Right forelimb (tissue), 1 donor: ENCODE measurements around the gene KCNMA1.

Experiments
- DNase-seq: peaks from one replicate; pipeline ENCODE4 v3.0.0-alpha.2; 2018

The KCNMA1 gene

DNA sequence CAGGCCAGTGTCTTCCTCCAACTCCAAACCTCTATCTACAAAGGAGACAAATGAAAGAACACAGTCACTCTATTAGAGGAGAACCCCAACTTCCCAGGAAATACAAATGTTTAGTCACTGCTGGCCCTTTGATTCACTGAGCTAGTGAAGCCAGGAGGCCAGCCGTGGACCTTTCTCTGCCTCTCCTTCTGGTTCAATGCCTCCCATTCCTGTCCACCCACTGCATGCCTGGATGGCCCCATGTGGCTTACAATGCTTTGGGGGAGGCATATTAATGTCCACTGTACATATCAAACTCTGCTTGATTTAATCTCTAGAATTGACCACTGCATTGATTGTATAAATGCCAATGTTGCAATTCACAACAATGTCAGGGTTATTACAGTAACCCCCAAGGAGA lies 687.3 kb downstream of the KCNMA1 start:
- no peak for DNase-seq

DNA sequence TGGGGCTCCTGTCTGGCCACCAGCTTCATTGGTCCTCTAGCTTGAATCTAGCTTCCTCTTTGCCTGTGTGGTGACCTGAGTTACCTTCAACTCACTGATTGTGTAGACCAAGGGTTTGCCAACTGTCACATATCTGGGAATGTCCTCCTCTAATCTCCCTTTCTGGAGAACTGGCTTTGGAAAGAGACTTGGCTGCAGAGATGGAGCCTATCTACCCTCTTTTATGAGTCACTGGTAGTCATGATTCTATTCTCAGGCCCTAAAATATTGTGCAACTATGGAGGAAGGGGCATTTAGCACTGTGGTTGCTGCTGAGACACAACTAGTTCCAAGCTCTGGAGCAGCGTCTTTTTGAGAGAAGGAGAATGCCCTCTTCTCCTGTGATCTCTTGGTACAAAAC lies 691.3 kb downstream of the KCNMA1 start:
- DNase-seq: no peak

DNA sequence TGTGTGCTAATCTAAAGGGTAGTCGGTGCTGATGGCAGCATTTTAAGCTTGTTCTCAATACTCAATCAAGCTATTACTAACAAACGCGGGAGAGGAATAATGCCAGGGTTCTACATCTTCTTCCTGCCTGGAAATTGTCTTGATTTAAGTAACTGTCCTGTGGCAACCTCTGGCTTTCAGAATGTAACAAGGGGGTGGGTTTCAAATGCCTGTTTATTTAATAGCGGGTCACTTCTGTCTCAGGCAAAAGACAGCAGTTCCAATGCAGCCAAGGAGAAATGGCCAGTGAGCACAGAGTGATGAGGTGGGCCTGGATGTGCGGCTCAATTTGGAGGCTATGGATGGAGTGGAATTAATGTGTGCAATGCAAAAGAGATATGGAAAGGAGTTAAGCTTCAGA lies 692.4 kb downstream of the KCNMA1 start:
- no peak for DNase-seq

DNA sequence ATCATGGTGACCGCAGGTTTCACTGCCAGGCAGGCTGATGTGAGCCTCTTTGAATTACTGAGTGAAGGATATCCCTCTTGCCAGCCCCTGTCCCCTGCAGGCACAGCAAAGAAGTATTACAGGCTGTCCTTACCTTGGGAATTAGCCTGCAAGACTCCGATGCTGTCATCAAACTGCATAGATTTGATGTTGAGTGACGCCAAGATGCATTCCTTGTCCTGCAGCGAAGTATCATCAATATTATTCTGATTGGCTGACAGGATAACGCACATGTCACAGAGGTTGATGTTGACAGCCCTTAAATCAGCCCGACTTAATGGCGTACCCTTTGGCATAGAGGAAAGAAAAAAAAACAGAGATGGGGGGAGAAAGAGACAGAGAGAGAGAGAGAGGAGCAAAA lies 693.0 kb downstream of the KCNMA1 start:
- DNase-seq: no peak

DNA sequence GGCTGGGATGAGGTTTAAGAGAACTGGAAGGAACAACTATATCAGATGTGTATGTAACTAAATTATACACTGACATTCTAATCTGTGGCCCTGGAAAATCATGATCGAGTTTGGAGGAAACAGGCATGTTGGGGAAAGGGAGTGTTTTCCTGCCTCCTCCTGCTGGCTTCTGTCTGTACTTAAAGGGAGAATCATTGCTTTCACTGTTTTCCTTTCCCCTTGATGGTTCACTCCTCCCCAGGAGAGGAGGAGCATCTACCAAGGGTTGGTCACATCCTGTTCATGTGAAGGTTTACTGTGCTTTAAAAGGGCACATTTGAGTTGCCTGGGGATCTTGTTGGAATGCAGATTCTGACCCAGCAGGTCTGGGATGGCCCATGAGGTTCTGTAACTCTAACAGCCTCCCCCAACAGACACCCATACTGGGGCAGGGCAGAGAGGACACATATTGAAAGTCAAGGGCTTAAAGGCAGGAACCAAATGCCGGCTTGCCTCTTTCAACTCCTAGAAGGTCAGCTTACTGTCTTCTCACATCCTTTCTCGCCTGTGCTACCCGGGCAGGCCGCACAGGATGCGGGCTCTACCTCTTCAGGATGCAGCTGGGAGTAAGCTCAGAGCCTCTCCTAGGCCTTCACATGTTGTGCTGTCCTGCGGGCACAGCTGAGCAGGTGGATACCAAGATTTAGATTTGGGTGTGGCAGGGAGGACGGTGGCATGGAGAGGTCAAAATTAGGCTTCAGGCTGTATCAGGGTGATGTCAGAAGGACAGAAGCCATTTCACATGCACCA lies 694.8 kb downstream of the KCNMA1 start:
- no peak for DNase-seq

DNA sequence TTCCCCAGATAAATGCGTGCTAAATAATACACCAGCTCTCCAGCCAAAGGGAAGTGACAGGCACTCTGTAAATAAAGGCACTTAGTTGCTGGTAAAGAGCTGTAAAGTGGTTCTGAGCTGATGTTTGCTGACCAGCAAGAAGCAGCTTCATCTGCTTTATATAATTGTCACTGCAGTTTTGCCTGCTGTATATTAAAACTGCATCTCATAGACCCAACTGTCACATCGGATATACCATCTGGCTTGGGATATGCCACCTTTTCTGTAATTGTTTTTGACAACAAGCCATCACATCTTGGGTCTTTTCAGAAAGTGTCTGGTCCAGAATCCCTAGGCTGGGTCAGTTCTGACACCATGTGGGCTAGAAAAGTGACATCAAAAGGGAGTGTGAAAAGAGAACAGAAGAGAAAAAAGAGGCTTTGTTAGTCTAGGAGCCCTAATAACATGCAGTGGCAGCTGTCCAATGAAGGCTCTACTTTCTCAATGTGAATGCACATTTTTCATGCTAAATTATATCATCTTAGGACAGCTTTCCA lies 697.6 kb downstream of the KCNMA1 start:
- no peak for DNase-seq

DNA sequence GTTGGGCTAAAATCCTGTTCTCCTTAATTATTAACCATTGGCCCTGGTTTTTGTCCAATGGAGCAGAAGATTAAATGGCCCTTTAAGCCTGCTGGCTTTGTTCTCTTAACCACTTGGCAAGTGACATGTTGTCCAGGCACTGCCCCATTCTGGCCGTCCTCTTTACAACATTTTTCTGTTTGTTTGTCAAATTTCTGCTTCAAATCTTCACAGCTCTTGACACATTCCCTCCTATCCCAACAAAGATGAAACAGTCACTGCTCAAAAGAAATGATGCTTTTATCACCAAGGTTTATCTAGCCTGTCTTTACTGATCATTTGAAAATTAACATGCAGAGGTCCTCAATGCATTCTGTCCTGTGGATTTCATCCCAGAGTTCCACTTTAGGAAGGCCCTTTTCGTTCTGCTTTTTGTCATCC lies 700.4 kb downstream of the KCNMA1 start:
- no peak for DNase-seq

DNA sequence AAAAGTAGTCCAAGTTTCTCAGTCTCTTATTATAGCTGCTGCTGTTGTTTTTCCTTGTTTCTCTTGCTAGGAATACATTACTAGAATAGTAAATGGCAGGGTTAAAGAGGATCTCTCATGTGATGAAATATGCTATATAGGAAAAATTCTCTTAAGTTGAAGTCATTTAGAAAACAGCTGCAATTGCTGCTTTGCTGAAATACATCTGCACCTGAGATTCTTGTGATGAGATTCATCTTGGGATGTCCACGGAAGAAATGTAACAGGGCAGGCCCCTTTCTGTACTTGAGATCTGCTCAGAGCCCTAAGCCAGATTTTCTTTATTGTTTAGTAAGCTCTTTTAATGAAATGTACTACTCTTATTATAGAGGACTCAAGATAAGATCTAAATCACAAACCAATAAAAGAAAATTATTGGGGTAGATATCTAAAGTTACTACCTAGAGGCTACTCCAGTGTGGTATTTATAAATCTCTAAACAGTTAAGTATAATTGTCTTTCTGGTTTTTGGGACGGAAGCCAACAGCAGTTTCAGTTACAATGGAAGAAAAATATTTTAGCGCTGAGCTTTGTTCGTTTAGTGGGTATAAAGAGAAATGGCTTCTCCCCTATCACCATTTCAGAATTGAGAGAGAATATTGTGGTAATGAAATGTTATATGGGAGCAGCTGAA lies 701.5 kb downstream of the KCNMA1 start:
- no peak for DNase-seq

DNA sequence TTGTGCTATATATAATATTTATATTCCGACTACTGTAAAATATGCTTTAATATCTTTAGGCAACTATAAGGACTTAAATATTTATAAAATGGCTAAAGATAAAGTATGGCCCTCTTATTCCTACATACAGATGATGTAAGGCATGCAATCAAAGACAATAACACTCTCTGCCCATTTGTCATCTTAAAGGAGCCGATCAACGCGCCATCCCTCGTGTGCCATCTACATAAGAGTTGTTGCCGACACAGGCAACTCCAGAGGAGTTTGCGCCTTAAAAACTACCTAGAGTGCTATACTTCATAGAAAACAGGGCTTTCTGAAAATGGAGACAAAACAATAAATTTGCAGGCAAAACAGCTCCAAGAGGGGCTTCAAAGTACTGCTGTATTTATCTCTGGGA lies 709.0 kb downstream of the KCNMA1 start:
- DNase-seq: no peak

DNA sequence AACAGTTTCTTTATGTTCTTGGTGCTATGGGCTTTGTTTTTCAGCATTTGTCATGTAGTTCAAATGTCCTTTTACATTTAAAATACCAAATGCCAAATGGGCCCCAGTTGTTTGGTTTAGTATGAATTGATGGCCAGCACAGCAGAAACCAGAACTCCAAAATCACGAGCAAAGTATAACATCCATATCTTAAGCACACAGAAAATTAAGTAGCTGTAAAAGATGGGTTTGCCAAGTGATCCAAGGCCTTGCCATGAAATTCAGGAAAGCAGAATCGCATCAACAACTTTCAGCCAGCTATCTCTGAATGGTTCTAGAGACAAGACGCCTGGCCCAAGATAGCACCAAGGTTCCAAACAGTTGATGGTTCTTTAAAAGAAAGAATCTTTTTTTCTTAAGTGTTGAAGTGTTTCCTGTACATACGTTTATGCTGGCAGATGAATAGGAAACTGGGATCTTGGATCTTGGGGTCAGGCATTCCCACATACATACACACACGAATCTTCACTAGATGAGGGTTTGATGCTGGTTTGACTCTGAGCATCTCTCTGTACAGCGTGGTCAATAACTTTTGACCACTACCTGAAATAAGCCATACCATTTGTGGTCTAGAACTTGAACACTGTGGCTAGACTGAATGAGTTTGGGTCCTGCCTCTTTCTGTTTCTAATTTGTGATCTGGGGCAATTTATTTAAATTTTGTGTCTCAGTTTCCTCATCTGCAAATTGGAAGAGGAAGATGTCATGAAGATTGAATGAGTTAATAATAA lies 711.8 kb downstream of the KCNMA1 start:
- no peak for DNase-seq

DNA sequence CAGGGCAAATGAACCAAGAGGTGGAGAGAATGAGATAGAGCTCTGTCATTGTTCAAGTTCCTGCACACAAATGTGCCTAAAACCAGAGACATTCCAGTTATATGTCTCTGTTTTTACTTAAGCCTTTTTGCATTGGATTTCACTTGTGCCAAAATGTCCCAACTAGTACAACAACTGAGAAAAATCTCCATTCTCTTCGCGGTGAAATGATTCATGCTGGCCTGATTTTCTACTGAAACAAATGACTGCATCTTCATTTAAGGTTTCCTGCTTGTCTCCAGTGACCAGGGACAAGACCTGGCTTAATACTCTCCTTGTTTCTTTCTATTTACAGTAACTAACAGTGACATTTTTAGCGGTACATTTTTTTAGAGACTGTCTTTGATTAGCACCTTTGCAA lies 714.9 kb downstream of the KCNMA1 start:
- no peak for DNase-seq

DNA sequence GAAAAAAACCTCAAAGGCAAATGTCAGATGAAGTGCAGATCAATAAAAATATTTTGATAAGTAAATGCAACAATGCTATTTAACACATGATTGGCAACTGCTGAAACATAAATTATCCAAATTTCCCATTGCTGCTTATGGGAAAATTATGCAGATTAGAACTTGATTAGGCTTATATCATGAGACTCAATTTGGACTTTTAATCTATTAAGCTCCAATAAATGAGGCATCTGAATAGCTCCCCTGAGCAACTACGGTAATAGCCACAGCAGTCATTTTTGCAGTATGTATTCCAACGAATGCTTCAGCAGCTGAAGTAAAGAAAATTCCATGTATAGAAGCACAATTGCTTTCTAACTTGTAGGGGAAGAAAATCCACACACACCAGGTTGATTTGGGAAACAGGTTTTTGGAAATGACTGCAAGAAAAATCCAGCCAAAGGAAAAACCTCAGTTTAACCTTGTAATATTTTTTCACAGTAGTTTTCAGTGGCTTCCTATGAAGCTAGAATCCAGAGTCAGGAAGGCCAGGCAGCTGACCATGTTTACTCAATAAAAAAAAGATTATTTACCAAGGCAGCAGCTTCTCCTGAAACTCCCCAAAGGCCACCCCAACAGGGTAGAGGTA lies 716.1 kb downstream of the KCNMA1 start:
- no peak for DNase-seq

DNA sequence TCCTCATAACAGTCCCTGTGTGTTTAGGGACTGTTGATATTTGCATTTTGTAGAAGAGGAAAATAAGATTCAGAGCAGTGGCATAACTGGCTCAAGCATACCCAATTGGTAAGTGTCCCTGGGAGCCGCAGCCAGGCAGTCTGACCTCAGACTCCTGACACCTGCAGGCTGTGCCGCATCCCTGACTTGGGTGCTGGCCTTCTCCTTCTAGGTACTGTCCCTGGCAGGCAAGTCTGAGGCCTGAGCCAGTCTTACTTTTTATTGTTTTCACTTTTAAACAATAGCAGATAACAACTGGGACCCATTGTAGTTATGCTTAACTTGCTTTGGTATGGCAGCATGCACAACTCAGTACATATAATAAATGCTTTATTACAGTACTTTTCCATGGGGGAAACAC lies 717.0 kb downstream of the KCNMA1 start:
- DNase-seq: no peak

DNA sequence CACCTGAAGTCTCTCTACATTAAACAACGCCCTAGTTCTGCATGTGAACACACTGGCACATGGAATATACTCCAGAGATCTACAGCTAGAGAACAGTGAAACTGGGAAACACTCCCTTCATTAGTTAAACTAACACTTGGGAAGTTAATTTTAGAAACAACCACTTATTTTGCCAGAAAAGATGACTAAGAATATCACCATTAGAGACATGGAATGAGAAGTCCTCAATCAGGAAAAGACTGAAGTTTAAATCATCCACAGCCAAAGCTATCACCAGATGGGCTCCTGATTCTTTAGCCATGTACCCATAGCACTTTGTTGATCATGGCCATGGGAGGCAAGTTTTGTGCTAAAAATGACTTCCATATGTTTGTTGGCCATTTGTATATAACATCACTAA lies 719.5 kb downstream of the KCNMA1 start:
- no peak for DNase-seq

DNA sequence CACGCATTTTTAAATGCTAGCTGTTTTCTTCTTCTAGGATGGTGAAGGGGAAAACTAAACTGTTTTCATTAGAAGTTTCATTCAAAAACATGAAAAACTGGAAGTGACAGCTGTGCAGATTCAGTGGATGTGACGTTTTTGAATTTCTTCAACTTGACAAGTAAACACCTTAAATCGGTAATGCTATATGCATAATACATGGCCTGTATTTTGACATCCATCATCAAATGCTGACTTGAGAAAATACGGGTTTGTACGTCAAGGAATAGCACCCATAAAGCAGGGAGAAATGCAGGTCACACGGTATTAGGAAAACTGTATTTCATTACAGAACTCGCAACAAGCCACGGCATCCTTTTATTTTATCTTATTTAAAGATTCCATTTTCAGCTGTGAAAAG lies 720.5 kb downstream of the KCNMA1 start:
- no peak for DNase-seq

DNA sequence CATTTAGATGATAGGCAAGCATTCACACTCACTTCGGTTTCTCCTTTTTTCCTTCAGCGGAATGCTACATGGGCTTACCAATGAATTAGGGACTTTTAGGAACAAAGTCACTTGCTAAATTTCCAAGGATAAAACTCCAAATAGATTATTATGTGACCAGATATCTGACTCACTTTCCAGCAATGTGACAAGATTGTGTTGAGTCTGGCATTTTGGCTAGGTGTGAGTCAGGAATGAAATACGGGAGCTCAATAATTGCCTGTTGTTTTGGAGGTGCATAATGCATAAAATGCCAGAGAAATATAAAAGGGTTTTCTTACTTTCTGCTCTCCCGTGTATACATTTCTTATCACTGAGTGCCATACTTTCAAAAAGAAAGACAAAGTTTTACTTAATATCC lies 721.1 kb downstream of the KCNMA1 start:
- no peak for DNase-seq

DNA sequence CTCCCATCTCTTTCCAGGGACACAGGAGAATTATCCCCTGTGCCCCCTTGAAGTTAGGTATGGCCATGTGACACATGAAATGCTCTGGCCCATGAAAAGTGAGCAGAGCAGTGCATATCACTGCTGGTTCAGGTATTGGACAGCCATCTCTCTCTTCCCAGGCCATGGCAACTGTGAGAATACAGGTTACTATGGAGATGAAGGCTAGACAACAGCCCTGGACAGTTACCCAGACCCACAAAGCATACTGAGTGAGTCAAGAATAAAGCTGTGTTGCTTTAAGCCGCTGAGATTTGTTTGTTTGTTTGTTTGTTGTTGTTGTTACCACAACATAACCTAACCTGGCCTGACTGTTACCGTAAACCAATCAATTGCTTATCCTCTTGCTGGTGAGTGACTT lies 722.3 kb downstream of the KCNMA1 start:
- DNase-seq: no peak

DNA sequence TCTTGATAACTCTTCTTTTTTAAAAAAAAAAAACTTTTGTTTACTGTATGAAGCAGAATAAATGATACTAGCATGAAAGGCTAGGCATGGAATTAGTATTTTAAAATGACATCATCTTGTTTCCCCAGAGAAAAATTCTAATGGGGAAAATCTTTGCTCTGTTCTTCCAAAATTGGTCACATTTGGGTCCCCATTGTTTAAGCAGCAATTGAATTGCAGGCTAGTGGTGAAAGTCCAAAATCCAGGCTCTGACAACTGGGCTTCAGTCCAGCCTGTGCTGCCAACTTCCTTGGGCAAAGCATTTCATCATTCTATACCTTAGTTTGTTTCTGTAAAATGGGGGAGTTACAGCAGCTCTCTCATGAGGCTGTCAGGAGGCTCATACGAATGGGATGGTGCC lies 726.4 kb downstream of the KCNMA1 start:
- DNase-seq: no peak

DNA sequence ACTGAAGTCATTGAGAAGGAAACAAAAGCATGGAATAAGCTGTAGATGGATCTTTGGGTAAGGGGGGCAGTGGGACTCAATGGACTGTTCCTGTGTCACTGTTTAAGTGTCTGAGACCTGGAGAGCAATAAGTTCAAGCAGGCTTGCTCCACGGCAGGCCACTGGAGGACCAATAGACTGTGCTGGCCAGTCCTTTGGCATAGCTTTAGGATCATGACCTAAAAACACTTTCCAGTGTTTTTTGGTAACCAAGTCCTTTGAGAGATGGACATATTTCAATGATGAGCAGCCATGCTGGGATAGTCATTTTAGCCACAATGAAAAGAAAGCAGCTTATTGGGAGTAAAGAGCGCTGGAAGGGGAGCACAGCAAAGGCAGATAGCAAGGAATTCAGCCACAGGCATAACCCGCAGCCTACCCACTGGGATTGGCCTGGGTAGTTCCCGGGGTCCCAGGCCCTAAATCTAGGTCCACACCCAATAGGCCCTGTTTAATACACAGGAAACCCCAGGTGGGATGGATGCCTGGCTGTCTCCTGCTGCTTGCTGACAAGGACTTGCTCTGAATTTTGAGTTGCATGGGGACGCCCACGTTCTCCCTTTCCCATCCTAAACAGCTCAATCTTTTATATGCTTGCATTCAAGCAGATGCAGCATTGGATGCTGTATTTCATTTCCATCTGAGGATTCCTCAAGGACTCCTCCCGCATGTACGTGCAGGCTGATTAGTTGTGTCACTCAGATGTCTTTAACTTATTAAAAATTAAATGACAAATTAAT lies 727.2 kb downstream of the KCNMA1 start:
- no peak for DNase-seq

DNA sequence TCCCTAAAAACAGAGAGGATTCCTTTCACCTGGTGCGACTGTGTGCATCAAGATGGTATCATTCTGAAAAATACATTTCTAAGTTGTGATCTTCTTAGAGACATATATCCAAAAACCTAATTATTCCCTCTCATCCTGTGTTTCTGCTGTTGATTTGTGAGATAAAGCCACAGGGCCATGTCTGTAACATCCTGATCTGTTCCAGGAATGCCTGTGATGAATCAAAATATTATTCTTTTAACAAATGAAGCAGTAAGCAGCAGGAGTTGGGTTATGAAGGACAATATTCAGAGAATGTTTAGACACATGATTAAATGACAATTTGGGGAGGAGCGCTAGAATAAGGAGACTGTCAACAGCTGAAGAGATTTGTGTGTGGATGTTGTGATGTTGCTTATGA lies 731.4 kb downstream of the KCNMA1 start:
- DNase-seq: no peak

DNA sequence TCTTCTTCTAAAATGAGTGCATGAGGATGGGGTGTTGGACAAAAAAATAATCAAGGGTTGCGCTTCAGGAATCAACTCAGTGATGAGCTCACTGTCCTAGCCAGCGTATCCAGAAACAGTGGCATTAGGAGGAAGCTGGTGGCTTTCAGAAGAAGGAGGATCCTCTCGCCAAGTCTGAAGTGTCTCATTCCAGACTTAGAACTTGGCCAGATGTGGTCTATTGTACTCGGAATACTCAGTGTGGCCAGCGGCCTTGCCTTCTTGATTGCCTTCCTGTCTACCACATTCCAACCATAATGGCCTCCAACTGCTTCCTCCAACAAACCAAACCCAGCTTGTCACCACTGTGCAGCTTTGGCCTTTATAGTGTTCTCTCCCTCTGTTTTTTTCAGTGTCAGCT lies 732.4 kb downstream of the KCNMA1 start:
- DNase-seq: no peak

DNA sequence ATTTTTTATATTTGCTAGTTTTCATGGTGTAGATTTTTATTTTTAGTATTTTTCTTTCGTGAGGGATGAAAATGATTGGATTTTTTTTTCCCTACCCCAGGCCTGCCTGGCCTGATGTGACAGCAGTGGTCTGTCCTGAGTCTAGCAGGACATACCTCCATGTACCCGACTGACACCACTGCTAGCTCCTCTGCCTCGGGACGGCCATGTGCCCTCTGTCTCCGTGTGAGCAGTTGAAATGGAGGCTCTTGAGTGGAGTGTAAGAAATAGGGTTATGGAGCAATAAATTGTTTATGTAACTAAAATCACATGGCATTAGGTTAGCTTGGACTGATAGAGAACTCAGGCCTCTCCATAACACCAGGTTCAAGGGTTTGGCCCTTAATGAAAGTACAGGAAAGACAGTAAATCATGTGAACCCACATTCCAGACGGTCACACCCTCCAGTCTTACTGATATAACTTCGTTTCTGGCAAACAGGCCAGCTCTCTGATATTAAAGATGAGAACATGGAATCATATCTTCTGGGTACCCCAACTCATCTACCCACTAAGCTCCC lies 734.1 kb downstream of the KCNMA1 start:
- no peak for DNase-seq
